H1 (cell line): Measurements from ENCODE around the gene NOS3. TPM values are rescaled to one million over a fixed set of nuclear protein-coding genes. Genes with fewer than 3 reads are reported as not detected.

Source experiments
- CTCF ChIA-PET: fragments of 300-600 bp; sonication (Branson Sonifier 250); formaldehyde crosslinking; loops from one replicate; lab custom pipeline; 2021; ENCODE audit not compliant: partially characterized antibody; lab: Charles Lee
- POLR2A ChIA-PET: fragments of 300-600 bp; sonication (Branson Sonifier 250); formaldehyde crosslinking; loops from one replicate; lab custom pipeline; 2021; ENCODE audit warnings: inconsistent platforms; ENCODE audit not compliant: partially characterized antibody; lab: Charles Lee
- DNase-seq, 2 experiments: peaks; one replicate each; pipeline versions ENCODE4 v3.0.0 to v3.0.0-alpha.2; 2010 to 2022; ENCODE audit warnings: low spot score in 2 of 2, low read depth in 1 of 2, mixed read lengths in 1 of 2
- FAIRE-seq: peaks from 2 replicates; lab custom pipeline; 2011; peaks lifted over from hg19 to GRCh38; lab: Jason Lieb, UNC
- H2AFZ ChIP-seq: 2 replicates; pipeline ENCODE4 v1.8.1; 2012; ENCODE audit warnings: low read length, inconsistent platforms
- H2AK5ac ChIP-seq: 2 replicates; pipeline ENCODE4 v1.6.1; 2013; ENCODE audit warnings: low read depth, low read length
- H2BK120ac ChIP-seq: replicated peaks from 2 replicates; pipeline ENCODE3; 2013; ENCODE audit warnings: low read depth, low read length, inconsistent platforms
- H2BK12ac ChIP-seq: 2 replicates; pipeline ENCODE4 v1.6.1; 2013; ENCODE audit warnings: low read depth, low read length
- H2BK15ac ChIP-seq: 2 replicates; pipeline ENCODE4 v1.6.1; 2013; ENCODE audit warnings: low read length
- H2BK20ac ChIP-seq: 2 replicates; pipeline ENCODE4 v1.6.1; 2013; ENCODE audit warnings: low read length
- H2BK5ac ChIP-seq: 2 replicates; pipeline ENCODE4 v1.6.1; 2013; ENCODE audit warnings: low read depth, low read length
- H3K14ac ChIP-seq: 2 replicates; pipeline ENCODE4 v1.6.1; 2013; ENCODE audit warnings: inconsistent platforms; ENCODE audit not compliant: insufficient read length
- H3K18ac ChIP-seq: 2 replicates; pipeline ENCODE4 v1.6.1; 2013; ENCODE audit warnings: low read length; ENCODE audit errors: extremely low read depth
- H3K23ac ChIP-seq: 2 replicates; pipeline ENCODE4 v1.6.1; 2013; ENCODE audit warnings: inconsistent platforms; ENCODE audit not compliant: insufficient read length
- H3K23me2 ChIP-seq: 2 replicates; pipeline ENCODE4 v1.6.1; 2013; ENCODE audit warnings: low read depth, low read length
- H3K27ac ChIP-seq: 2 replicates; pipeline ENCODE4 v1.6.1; 2011; ENCODE audit warnings: low read depth, low read length, inconsistent platforms
- H3K27me3 ChIP-seq, 4 experiments: replicated peaks in 1 of 4; 1 replicate in 1 of 4; 2 replicates in 3 of 4; pipeline versions ENCODE4 v1.6.1 to v1.8.1; 2011 to 2013; ENCODE audit warnings: low read length in 3 of 4, mild to moderate bottlenecking in 3 of 4, inconsistent platforms in 2 of 4, mixed read lengths in 2 of 4, moderate library complexity in 1 of 4; ENCODE audit not compliant: control insufficient read depth in 3 of 4, insufficient read depth in 3 of 4; ENCODE audit errors: extremely low read depth in 1 of 4
- H3K36me3 ChIP-seq, 4 experiments: 2 replicates each; pipeline versions ENCODE4 v1.6.1 to v1.8.1; 2011 to 2013; ENCODE audit warnings: mild to moderate bottlenecking in 4 of 4, low read length in 3 of 4, moderate library complexity in 2 of 4, control low read depth in 1 of 4, inconsistent platforms in 1 of 4; ENCODE audit not compliant: insufficient read depth in 4 of 4, control insufficient read depth in 2 of 4
- H3K4ac ChIP-seq: replicated peaks from 2 replicates; pipeline ENCODE3; 2013; ENCODE audit warnings: low read length, low read depth, mixed read lengths, inconsistent platforms; ENCODE audit not compliant: insufficient read length
- H3K4me1 ChIP-seq, 4 experiments: replicated peaks in 1 of 4; 1 replicate in 1 of 4; 2 replicates in 3 of 4; pipeline versions ENCODE4 v1.6.1 to v1.8.1; 2011 to 2013; ENCODE audit warnings: low read length in 3 of 4, inconsistent platforms in 2 of 4, mixed read lengths in 1 of 4; ENCODE audit not compliant: insufficient read depth in 4 of 4, control insufficient read depth in 3 of 4
- H3K4me2 ChIP-seq, 2 experiments: 2 replicates each; pipeline versions ENCODE4 v1.6.1 to v1.8.1; 2011 to 2013; ENCODE audit warnings: low read depth in 2 of 2, low read length in 2 of 2, control low read depth in 1 of 2, inconsistent platforms in 1 of 2, mild to moderate bottlenecking in 1 of 2; ENCODE audit not compliant: insufficient read depth in 1 of 2
- H3K4me3 ChIP-seq, 4 experiments: fragments of 200-600, 300-600 bp in 1 of 4; sonication (generic), shearing (Covaris generic), sonication (Bioruptor Twin) in 1 of 4; 2 replicates each; pipeline versions ENCODE4 v1.5.1 to v1.8.1; 2011 to 2016; ENCODE audit warnings: low read length in 4 of 4, low read depth in 3 of 4, control low read depth in 2 of 4, inconsistent platforms in 2 of 4, mild to moderate bottlenecking in 2 of 4, mixed read lengths in 1 of 4, moderate library complexity in 1 of 4; ENCODE audit not compliant: insufficient read depth in 2 of 4; ENCODE audit errors: extremely low read depth in 1 of 4
- H3K56ac ChIP-seq: replicated peaks from 2 replicates; pipeline ENCODE3; 2013; ENCODE audit warnings: low read depth, mild to moderate bottlenecking, mixed read lengths, low read length, inconsistent platforms; ENCODE audit not compliant: insufficient read length
- H3K79me1 ChIP-seq: 2 replicates; pipeline ENCODE4 v1.6.1; 2013; ENCODE audit warnings: low read depth, low read length, control low read depth
- H3K79me2 ChIP-seq, 2 experiments: 2 replicates each; pipeline versions ENCODE4 v1.6.1 to v1.8.1; 2012 to 2013; ENCODE audit warnings: low read length in 2 of 2, mild to moderate bottlenecking in 2 of 2, inconsistent platforms in 1 of 2; ENCODE audit not compliant: insufficient read depth in 2 of 2, control insufficient read depth in 1 of 2
- H3K9ac ChIP-seq, 4 experiments: replicated peaks in 1 of 4; 1 replicate in 1 of 4; 2 replicates in 3 of 4; pipeline versions ENCODE4 v1.6.1 to v1.8.1; 2011 to 2013; ENCODE audit warnings: low read depth in 3 of 4, low read length in 3 of 4, control low read depth in 2 of 4, mild to moderate bottlenecking in 2 of 4, moderate library complexity in 2 of 4, inconsistent platforms in 1 of 4; ENCODE audit errors: extremely low read depth in 1 of 4
- H3K9me3 ChIP-seq, 2 experiments: 2 replicates each; pipeline versions ENCODE4 v1.6.1 to v1.8.1; 2012 to 2013; ENCODE audit warnings: mild to moderate bottlenecking in 2 of 2, moderate library complexity in 2 of 2, control low read depth in 1 of 2, inconsistent platforms in 1 of 2, low read depth in 1 of 2, low read length in 1 of 2, mixed read lengths in 1 of 2; ENCODE audit not compliant: insufficient read depth in 2 of 2
- H4K20me1 ChIP-seq, 2 experiments: replicated peaks in 1 of 2; 2 replicates each; pipeline versions ENCODE3 to v1.8.1; 2011 to 2013; ENCODE audit warnings: inconsistent platforms in 2 of 2, low read length in 2 of 2, mild to moderate bottlenecking in 1 of 2; ENCODE audit not compliant: insufficient read depth in 2 of 2, control insufficient read depth in 1 of 2
- H4K5ac ChIP-seq: 2 replicates; pipeline ENCODE4 v1.6.1; 2013; ENCODE audit warnings: low read length, low read depth, mixed read lengths, inconsistent platforms; ENCODE audit not compliant: insufficient read length
- H4K8ac ChIP-seq: 2 replicates; pipeline ENCODE4 v1.8.0; 2013; ENCODE audit warnings: mild to moderate bottlenecking, moderate library complexity, low read length, inconsistent platforms; ENCODE audit not compliant: insufficient read depth; ENCODE audit errors: extremely low read depth
- H4K91ac ChIP-seq: replicated peaks from 2 replicates; pipeline ENCODE3; 2013; ENCODE audit warnings: low read length, mixed read lengths, inconsistent platforms; ENCODE audit not compliant: insufficient read length
- ASH2L ChIP-seq: fragments of 200-600, 300-600 bp; sonication (generic); IDR thresholded peaks from one replicate; pipeline ENCODE4 v1.7.1; 2017; ENCODE audit warnings: low read length
- BCL11A ChIP-seq, 2 experiments: IDR thresholded peaks; one replicate each; pipeline ENCODE4 v1.6.1; 2011; ENCODE audit warnings: low read depth in 2 of 2, low read length in 2 of 2, mild to moderate bottlenecking in 2 of 2
- CBX5 ChIP-seq: fragments of 300-800, 300-1000 bp; sonication (generic); IDR thresholded peaks from 2 replicates; pipeline ENCODE4 v1.7.1; 2016; ENCODE audit warnings: antibody characterized with exemption, low read length, low read depth
- GABPA ChIP-seq: IDR thresholded peaks from 2 replicates; pipeline ENCODE4 v1.6.1; 2011; ENCODE audit warnings: mild to moderate bottlenecking, low read length, moderate library complexity, borderline replicate concordance; ENCODE audit not compliant: insufficient read depth
- KDM5A ChIP-seq: fragments of 200-600 bp; IDR thresholded peaks from 2 replicates; pipeline ENCODE4 v1.7.1; 2012; ENCODE audit warnings: mild to moderate bottlenecking, low read length, inconsistent platforms, mixed read lengths
- PHF8 ChIP-seq: fragments of 200-600 bp; sonication (generic); conservative IDR thresholded peaks from 2 replicates; pipeline ENCODE4 v1.7.1; 2012; ENCODE audit warnings: low read depth, mild to moderate bottlenecking, inconsistent platforms, low read length, moderate library complexity
- POLR2A ChIP-seq, 2 experiments: IDR thresholded peaks; 1 replicate in 1 of 2; 2 replicates in 1 of 2; pipeline ENCODE4 v1.6.1; 2011; ENCODE audit warnings: low read depth in 2 of 2, low read length in 2 of 2, mild to moderate bottlenecking in 2 of 2; ENCODE audit errors: control extremely low read depth in 1 of 2
- RFX5 ChIP-seq: IDR thresholded peaks from 2 replicates; pipeline ENCODE4 v1.6.1; 2011; ENCODE audit warnings: low read depth, low read length, improper control_type of control experiment, borderline replicate concordance
- SIX5 ChIP-seq: IDR thresholded peaks from 2 replicates; pipeline ENCODE4 v1.6.1; 2011; ENCODE audit warnings: mild to moderate bottlenecking, low read depth, low read length
- SP1 ChIP-seq: IDR thresholded peaks from 2 replicates; pipeline ENCODE4 v1.6.1; 2011; ENCODE audit warnings: low read depth, low read length
- SUZ12 ChIP-seq: fragments of 200-600 bp; sonication (generic); IDR thresholded peaks from 2 replicates; pipeline ENCODE4 v1.6.1; 2012; ENCODE audit warnings: mild to moderate bottlenecking, inconsistent platforms, low read length, moderate library complexity, mixed read lengths
- TAF1 ChIP-seq: IDR thresholded peaks from 2 replicates; pipeline ENCODE4 v1.6.1; 2011; ENCODE audit warnings: mild to moderate bottlenecking, low read depth, low read length
- TCF12 ChIP-seq: IDR thresholded peaks from 2 replicates; pipeline ENCODE4 v1.6.1; 2011; ENCODE audit warnings: low read depth, mild to moderate bottlenecking, low read length
- USF2 ChIP-seq: IDR thresholded peaks from 2 replicates; pipeline ENCODE4 v1.6.1; 2011; ENCODE audit warnings: low read length, improper control_type of control experiment
- WGBS, 2 experiments: shearing (Covaris generic) in 1 of 2; methylation state at CpG; one replicate each; pipeline versions ENCODE4 v1.1.6 to v1.1.7; 2013 to 2015; ENCODE audit warnings: low lambda C conversion rate in 2 of 2, mixed read lengths in 2 of 2, inconsistent platforms in 1 of 2, low coverage in 1 of 2, missing lambda C conversion rate in 1 of 2; ENCODE audit not compliant: insufficient replicate concordance in 2 of 2, insufficient coverage in 1 of 2, insufficient read length in 1 of 2; ENCODE audit errors: extremely low coverage in 1 of 2, missing lambda C conversion rate in 1 of 2; 5-methylcytosine and 5-hydroxymethylcytosine counted together
- polyA plus RNA-seq, 7 experiments: library from polyadenylated mRNA; depleted of rRNA in 3 of 7; stranded (reverse) in 5 of 7; unstranded in 2 of 7; fragments of >200 nt in 5 of 7; fragments of 200-250 nt in 2 of 7; gene quantifications; 1 replicate in 5 of 7; 2 replicates in 1 of 7; 4 replicates in 1 of 7; pipeline versions ENCODE4 v1.2.1 to v1.2.3, GENCODE V29; 2011 to 2013; ENCODE audit warnings: missing spikeins in 2 of 7, mixed read lengths in 2 of 7
- total RNA-seq: library from RNA; stranded (reverse); fragmentation: NEBNext Ultra II Directional; extraction: Animal tissue kit (Norgen Biotek cat#: 25700); gene quantifications from 2 replicates; pipeline ENCODE4 v1.2.1, GENCODE V29; 2021

The NOS3 gene
- total and polyA plus RNA-seq, 2 of the 8 experiments (the other 6 are each of a cell fraction or from before 2014, with no cell fraction given): 4.4 to 16.2 TPM

- no peak overlapping the region for H3K9ac ChIP-seq
- peaks cover 0 to 4% (median 2%) of the 10 kb centered on the region in 4 experiments; a peak in 2 of 7 replicates for H3K4me1 ChIP-seq
- H3K9me3 ChIP-seq: no peaks in the 10 kb centered on the region
- H4K91ac ChIP-seq: no peak overlapping the region
- H3K79me2 ChIP-seq: no peaks in the 10 kb centered on the region
- no peak for FAIRE-seq
- no peaks in the 10 kb centered on the region; the same call in 1 of the 2 replicates for H3K79me1 ChIP-seq
- peaks cover 0 to 3% of the 10 kb centered on the region in 2 experiments for H4K20me1 ChIP-seq
- no peak overlapping the region for H3K18ac ChIP-seq
- no peak overlapping the region for H3K56ac ChIP-seq
- no peak overlapping the region for H2BK12ac ChIP-seq
- no peak overlapping the region for H2AK5ac ChIP-seq
- H2AFZ ChIP-seq: no peak overlapping the region
- no peak overlapping the region for H2BK120ac ChIP-seq
- H3K14ac ChIP-seq: no peak overlapping the region
- no peak overlapping the region for H2BK20ac ChIP-seq
- no peak overlapping the region for H4K5ac ChIP-seq
- WGBS, 2 experiments: 96% methylated on average over 4 of the region's 4 CpGs; no CpG with 5 or more reads in 1 of the 2 experiments
- no peak overlapping the region for H3K4me3 ChIP-seq
- ChIA-PET POLR2A (no interaction called here), CTCF (interaction anchor here (1.0 to 3.8 kb wide), 8 partner anchors 14 to 81 kb away, joined by 3 to 35 read pairs (median 6); no protein-coding TSS in a partner anchor)
- H2BK5ac ChIP-seq: no peak overlapping the region
- H4K8ac ChIP-seq: no peak overlapping the region
- H3K27me3 ChIP-seq: peaks cover 0 to 4% (median 0%) of the 10 kb centered on the region in 4 experiments; a peak in 2 of 7 replicates
- no peak for DNase-seq
- H3K4ac ChIP-seq: no peak overlapping the region
- no peak overlapping the region for H3K23ac ChIP-seq
- no peak overlapping the region for H3K27ac ChIP-seq
- H3K4me2 ChIP-seq: no peak overlapping the region
- H3K23me2 ChIP-seq: peaks cover 3% of the 10 kb centered on the region; the same call in 1 of the 2 replicates
- H3K36me3 ChIP-seq: peaks cover 0 to 2% (median 0%) of the 10 kb centered on the region in 4 experiments; a peak in 1 of 8 replicates
- H2BK15ac ChIP-seq: no peak overlapping the region
- TF ChIP-seq BCL11A (IDR thresholded peaks at IDR 0.05; ENCODE audit: low read depth in 2 of 2, low read length in 2 of 2) (no peak), ASH2L (no peak), USF2 (no peak), CBX5 (no peak), KDM5A (no peak), PHF8 (no peak), TCF12 (no peak), SIX5 (no peak), POLR2A (IDR thresholded peaks at IDR 0.05; ENCODE audit: control extremely low read depth in 1 of 2, low read depth in 2 of 2, low read length in 2 of 2) (no peak), TAF1 (no peak), RFX5 (no peak), SP1 (no peak), SUZ12 (no peak), GABPA (no peak)
Observed at GRCh38 chr7:151031011-151031410, 40.2 kb downstream of the NOS3 start.
